Measurements from ENCODE around the gene LDB2.
"Not testable (repeated sequence)": the region's sequence is repeated elsewhere in the genome, so short reads cannot be mapped to it uniquely, and the experiment has no call there.

DNA sequence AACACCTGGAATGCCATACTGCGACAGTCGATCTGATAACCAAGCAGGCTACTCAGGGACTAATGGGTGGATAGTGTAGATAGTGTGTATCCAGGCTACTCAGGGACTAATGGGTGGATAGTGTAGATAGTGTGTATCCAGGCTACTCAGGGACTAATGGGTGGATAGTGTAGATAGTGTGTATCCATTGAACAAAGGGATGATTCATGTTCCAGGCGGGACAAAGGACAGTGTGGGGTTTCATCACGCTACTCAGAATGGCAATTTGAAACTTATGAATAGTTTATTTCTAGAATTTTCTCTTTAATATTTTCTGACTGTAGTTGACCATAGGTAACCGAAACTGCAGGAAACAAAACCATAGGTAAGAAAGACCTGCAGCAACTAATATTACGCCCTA lies 374.9 kb downstream of the LDB2 start:
- TF ChIP-seq, protein P1, sequence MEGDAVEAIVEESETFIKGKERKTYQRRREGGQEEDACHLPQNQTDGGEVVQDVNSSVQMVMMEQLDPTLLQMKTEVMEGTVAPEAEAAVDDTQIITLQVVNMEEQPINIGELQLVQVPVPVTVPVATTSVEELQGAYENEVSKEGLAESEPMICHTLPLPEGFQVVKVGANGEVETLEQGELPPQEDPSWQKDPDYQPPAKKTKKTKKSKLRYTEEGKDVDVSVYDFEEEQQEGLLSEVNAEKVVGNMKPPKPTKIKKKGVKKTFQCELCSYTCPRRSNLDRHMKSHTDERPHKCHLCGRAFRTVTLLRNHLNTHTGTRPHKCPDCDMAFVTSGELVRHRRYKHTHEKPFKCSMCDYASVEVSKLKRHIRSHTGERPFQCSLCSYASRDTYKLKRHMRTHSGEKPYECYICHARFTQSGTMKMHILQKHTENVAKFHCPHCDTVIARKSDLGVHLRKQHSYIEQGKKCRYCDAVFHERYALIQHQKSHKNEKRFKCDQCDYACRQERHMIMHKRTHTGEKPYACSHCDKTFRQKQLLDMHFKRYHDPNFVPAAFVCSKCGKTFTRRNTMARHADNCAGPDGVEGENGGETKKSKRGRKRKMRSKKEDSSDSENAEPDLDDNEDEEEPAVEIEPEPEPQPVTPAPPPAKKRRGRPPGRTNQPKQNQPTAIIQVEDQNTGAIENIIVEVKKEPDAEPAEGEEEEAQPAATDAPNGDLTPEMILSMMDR (conservative IDR thresholded peaks at IDR 0.05; ENCODE audit: low read length), result not testable (repeated sequence)
- TF ChIP-seq EZH2phosphoT487 (IDR thresholded peaks at IDR 0.05; ENCODE audit: borderline replicate concordance, low read depth, low read length), result not testable (repeated sequence)
